ENCODE measurements around the gene FAT4.

- TF ChIP-seq POLR2A (IDR thresholded peaks at IDR 0.05; ENCODE audit: low read length) (no peak), GATA1 (IDR thresholded peaks at IDR 0.05; ENCODE audit: low read depth, low read length) (no peak)
These were observed 17.6 kb upstream of the FAT4 start for GRCh38 chr4:125297116-125297515.
